ENCODE data around the gene PRSS1.
"Not testable (repeated sequence)": the region's sequence is repeated elsewhere in the genome, so short reads cannot be mapped to it uniquely, and the experiment has no call there.

PRSS1 gene

DNA sequence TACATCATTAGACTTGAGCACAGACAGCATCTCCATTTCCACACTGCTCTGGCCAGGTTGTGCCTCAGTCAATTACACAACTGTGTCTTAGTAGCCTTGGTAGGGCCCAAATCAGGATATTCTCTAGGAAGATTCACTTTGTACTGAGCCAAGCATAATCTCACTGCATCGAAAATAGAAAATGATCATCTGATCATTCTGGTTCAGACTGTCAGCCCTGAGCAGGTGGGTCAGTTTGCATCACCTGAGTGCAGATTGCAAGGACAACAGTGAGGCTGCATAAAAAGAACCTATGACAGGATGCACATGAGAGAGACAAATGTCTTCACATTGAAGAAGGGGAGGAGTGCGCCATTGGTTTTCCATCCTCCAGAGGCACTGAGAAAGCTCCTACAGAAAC is 862 bp upstream of the PRSS1 start:
- not testable (repeated sequence) for DNase-seq

DNA sequence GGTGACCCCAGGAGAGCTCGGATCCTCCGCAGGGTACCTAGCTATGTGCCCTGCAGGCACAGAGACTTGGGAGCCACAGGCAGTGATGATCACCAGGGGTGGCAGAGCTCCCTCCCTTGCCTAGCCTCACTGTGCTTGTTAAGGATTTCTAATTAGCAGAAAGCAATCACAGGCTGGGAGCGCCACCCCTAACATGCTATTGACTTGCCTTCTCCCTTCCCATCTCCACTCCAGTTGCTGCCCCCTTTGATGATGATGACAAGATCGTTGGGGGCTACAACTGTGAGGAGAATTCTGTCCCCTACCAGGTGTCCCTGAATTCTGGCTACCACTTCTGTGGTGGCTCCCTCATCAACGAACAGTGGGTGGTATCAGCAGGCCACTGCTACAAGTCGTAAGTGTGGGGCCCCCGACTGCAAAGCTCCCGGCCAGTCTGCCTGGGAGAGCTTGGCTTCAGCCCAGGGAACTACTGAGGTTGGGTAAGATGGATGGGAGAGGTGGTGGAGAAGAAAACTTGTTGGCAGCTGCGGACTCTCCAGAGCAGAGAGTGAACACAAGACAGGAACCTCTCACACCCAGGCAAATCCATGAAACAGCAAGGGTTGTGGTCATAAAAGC is 1.2 kb downstream of the PRSS1 start:
- DNase-seq = no peak

DNA sequence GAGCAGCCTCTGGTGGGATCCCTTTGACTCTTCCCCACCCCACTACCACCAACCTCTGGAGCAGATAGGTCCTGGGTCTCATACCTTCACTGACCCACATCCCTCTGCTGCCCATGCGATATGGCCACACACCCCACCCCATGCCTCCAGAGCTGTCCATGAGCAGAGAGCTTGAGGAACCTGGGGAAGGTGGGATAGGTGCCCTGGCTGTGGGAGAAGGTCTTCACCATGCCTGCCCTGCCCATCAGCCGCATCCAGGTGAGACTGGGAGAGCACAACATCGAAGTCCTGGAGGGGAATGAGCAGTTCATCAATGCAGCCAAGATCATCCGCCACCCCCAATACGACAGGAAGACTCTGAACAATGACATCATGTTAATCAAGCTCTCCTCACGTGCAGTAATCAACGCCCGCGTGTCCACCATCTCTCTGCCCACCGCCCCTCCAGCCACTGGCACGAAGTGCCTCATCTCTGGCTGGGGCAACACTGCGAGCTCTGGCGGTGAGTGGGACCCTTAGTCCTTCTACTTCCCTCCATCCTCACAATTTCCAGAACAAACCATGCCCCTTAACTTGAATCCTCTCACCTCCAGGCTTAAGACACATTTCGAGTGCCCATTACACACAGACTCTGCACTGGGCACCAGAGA is 2.4 kb downstream of the PRSS1 start:
- DNase-seq = not testable (repeated sequence)

DNA sequence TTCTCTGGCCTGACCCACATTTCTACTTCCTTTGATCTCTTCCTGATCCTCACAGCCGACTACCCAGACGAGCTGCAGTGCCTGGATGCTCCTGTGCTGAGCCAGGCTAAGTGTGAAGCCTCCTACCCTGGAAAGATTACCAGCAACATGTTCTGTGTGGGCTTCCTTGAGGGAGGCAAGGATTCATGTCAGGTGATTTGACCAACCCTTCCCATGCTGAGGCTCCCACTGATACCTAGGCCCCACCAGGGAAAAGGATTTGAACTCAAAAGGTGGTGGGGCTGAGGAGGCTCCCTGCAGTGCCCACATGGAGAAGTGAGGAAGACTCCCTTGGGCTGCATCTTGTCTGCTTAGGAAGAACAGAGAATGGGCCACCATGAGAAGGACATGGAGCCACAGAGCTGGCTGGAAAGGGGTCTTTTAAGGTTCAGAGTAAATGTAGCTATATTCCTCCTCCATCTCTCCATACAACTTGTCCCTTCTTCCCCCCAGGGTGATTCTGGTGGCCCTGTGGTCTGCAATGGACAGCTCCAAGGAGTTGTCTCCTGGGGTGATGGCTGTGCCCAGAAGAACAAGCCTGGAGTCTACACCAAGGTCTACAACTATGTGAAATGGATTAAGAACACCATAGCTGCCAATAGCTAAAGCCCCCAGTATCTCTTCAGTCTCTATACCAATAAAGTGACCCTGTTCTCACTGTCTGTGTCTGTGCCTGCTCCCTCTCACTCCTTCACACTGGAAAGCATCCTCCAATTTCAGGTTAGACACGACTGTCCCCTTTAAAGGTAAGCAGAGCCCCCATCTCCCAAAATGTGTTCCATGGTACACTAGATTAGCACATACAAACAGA is 3.3 kb downstream of the PRSS1 start:
- no peak for DNase-seq

DNA sequence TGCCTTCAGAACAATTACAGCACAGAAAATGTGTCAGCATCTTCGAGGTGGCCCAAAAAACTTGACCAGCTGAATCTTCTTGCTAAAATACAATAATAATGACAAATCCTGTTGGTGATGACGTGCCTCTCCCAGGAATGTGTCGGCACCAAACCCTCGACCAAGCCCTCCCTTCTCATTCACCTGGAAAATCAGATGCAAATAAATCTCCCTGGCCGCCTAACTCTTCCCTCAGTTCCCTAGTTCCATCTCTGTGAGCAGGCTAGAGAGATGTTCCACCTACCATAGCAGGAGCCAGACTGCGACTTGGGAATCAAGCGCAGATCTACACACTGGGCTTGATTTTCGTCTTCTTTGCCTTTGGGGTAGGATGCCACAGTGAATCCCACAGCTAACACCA is 4.1 kb downstream of the PRSS1 start:
- no peak for DNase-seq

DNA sequence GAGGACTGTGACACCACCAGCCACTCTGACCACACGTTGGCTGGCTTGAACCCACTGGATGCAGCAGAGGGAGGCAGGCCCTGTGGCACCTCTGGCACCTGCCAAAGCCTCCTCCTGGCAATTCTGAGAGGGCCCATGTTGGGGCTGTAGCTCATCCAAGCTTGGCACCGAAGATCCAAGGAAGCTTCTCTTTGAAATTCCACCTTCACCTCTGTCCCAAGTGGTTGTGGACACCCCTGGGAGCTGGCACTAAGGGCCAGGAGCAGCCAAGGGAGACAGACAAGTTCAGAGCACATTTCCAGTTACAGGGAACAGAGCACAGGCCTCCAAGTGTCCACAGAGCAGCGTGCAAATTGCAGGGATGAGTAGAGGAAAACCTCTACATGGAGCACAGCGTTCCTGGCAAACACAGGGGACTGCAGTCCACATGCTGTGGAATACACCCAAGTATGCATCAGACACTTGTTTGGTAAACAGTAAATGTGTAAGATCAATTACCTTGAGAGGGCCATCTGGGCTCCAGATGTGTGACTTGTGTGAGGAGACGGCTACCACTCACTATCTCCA is 4.7 kb downstream of the PRSS1 start:
- DNase-seq = not testable (repeated sequence)

DNA sequence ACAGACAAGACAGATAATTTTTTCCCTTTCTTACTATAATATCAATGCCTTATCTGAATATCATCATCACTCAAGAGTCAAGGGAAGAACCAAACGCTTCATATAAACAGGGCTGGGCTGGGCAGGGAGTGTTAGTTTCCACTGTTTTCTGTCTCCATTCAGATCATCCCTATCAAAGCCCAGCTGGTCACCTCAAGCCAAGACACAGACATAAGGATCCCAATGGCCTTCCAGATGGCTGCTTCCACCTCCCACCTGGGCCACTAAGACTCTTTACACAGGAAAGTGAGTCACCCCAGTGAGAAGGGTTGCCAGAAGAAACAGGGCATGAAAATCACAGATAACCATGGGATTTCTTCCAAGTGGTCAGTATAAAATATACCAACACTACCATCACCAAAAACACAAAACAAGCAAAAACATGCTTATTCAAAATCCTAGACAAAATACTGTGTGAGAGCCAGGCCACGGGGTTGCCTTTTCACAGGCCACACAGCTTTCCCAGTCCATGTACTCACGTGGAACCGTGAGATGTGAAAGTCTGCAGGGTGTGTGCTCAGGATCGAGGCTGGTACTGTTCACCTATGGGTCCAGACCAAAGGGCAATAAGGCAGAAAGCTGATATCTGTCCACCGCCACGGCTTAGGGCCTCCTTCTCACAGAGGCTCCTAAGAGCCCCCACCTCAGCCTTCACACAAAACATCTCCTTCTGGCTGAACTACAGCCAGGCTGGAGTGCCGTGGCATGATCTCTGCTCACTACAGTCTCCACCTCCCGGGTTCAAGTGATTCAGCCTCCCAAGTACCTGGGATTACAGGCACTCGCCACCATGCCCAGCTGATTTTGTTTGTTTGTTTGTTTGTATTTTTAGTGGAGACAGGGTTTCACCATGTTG is 5.7 kb downstream of the PRSS1 start:
- no peak for DNase-seq

DNA sequence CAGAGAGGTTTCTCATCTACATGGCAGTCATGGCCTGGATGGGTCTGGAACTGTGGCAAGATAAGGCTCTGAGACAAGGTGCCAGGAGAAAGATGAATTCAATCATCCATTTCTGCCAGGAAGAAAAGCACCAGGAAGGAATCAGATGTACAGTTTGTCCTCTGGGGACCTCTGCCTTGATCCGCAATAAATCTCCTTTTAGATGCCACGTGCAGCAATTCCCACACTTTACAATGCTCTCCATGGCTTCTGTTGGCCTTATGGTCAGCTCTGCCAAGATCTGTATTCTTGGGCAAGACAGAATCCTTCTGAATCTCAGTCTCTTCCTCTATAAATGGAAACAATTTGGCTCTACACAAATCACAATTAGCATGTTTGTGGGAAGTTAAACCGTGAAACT is 9.0 kb downstream of the PRSS1 start:
- not testable (repeated sequence) for DNase-seq

DNA sequence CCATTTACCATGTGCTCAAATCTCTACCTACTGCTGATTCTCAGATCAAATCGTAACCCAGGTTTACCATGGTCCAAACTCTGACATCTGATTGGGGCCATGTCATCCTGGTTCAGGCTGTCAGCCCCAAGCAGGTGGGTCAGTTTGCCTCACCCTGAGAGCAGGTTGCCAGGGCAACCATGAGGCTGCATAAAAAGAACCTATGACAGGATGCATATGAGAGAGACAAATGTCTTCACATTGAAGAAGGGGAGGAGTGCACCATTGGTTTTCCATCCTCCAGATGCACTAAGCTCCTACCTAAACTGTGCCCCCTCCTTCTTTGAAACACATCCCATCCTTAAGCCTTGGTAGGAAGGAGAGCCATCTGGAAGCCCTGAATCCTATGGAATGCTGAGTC is 10.2 kb downstream of the PRSS1 start:
- DNase-seq = no peak

DNA sequence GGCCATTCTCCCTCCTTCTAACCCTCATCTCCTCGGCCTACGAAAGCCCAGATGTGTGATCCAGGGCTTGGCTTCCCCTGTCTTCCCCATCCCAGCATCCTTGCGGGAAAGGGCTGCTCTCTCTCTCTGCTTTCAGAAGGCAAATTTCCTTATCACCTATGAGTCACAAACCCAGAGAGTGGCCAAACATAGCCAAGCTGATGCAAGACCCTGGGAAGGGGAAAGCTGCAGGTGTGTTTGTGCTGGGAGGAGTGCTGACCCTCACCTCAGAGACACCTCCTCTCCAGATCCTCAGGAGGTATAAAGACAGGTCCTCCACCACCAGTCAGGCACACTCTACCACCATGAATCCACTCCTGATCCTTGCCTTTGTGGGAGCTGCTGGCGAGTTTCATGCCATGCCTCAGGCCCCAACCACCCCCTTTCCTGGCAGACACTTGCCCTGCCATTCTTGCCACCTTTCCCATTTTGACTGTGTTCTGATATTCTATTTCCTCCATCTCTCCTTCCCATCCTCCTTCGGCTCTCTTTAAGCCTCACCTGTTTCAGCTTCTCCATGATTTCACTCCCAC is 10.9 kb downstream of the PRSS1 start:
- no peak for DNase-seq

DNA sequence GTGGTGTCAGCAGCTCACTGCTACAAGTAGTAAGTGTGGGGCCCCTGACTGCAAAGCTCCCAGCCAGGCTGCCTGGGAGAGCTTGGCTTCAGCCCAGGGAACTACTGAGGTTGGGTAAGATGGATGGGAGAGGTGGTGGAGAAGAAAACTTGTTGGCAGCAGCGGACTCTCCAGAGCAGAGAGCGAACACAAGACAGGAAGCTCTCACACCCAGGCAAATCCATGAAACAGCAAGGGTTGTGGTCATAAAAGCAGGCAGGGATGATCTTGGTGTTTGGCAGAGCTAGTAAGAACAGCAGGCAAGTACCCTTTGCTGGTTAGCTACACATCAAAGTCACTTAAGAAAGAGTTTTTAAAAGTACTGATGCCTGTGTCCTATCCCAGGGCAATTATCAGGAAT is 12.3 kb downstream of the PRSS1 start:
- DNase-seq = not testable (repeated sequence)

DNA sequence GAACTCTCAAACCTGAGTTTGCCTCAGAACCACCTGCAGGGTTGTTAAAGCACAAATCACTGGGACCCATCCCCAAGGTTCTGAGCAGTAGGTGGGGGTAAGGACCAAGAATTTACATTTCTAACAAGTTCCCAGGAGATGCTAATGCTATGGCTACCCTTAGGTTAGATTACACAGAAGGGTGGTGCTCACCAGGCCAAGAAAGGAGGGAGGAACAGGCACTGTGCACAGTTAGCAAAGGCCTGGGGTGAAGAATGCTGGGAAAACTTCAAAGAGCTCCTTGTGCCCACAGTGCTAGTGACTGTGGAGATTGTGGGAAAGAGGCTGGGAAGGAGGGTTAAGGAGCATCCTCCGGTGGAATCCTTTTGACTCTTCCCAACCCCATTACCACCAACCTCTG is 12.8 kb downstream of the PRSS1 start:
- DNase-seq = no peak

DNA sequence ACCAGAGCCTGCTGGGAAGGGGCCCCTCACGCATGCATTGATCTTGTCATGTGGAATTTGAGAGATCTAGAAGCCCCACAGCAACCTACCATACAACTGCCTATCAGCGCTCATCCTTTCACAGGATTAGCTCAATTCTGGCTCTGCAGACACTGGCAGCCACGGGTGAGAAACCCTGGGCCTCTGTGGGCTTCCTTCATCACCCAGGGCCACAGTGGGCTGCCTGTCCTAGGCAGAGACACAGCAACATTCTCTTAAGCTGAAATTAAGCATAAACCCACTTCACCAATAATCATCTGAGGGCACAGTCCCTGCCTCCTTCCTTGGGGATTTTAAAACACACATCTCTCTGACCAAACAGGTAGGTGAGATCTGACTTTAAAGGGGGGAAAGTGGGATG is 18.2 kb downstream of the PRSS1 start:
- DNase-seq = no peak

DNA sequence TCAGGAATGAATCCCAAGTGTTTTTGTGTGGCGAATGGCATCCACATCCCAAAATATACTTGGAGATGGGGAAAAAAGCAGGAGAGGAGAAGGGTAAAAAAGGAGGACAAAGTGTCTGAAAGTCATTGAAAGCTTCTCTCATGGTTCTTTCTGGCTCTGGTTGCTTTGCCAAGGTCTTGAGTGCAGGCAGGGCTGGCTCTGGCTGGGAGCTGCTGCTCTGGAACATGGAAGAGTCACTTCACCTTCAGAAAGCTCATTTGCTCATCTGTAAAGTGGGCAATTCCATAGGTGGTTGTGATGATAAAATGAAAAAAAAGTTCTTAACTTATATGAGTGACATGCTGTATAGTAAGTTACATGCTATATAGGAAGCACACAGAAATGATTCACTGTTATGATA is 18.6 kb downstream of the PRSS1 start:
- DNase-seq = no peak

DNA sequence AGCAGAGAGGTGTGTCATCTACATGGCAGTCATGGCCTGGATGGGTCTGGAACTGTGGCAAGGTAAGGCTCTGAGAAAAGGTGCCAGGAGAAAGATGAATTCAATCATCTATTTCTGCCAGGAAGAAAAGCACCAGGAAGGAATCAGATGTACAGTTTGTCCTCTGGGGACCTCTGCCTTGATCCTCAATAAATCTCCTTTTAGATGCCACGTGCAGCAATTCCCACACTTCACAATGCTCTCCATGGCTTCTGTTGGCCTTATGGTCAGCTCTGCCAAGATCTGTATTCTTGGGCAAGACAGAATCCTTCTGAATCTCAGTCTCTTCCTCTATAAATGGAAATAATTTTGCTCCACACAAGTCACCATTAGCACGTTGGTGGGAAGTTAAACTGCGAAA is 19.6 kb downstream of the PRSS1 start:
- not testable (repeated sequence) for DNase-seq

DNA sequence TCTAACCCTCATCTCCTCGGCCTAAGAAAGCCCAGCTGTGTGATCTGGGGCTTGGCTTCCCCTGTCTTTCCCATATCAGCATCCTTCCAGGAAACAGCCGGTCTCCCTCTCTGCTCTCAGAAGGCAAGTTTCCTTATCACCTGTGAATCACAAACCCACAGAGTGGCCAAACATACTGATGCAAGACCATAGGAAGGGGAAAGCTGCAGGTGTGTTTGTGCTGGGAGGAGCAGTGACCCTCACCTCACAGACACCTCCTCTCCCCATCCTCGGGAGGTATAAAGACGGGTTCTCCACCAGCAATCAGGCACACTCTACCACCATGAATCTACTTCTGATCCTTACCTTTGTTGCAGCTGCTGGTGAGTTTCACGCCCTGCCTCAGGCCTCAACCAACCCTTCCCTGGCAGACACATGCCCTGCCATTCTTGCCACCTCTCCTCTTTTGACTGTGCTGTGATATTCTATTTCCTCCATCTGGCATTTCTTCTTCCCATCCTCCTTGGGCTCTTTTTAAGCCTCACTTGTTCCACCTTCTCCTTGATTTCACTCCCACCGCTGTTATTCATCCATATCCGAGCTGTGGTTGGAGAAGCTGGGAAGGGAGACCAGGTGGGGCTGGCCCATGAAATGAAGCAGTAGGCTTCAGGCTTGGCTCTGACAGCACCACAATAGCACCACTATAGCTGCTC is 21.5 kb downstream of the PRSS1 start, which contains the start of gene PRSS2:
TSS of gene PRSS2 (plus strand) at position 310 of the 692 bp plus-strand sequence. CDS start at position 323, 13 bp downstream.
- DNase-seq = no peak

DNA sequence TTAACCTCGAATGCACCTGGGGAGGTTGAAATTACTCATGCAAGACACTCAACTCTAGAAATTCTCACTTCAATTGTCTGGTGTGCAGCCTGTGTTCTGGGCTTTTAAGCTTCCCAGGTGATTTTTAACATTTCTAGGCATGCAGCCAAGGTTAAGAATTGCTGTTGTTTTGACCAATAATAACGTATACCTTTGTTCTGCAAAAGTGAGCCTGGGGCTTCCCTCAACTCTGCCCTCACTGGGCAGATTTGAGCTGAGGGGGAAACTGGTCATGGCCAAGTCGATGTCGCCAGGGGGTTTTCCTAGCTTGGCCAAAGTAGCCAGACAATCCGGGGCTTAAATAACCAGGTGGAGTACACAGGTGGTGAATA is 22.1 kb downstream of the PRSS1 start:
- DNase-seq = no peak

DNA sequence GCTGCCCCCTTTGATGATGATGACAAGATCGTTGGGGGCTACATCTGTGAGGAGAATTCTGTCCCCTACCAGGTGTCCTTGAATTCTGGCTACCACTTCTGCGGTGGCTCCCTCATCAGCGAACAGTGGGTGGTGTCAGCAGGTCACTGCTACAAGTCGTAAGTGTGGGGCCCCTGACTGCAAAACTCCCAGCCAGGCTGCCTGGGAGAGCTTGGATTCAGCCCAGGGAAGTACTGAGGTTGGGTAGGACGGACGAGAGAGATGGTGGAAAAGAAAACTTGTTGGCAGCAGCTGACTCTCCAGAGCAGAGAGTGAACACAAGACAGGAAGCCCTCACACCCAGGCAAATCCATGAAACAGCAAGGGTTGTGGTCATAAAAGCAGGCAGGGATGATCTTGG is 22.8 kb downstream of the PRSS1 start:
- DNase-seq = no peak

DNA sequence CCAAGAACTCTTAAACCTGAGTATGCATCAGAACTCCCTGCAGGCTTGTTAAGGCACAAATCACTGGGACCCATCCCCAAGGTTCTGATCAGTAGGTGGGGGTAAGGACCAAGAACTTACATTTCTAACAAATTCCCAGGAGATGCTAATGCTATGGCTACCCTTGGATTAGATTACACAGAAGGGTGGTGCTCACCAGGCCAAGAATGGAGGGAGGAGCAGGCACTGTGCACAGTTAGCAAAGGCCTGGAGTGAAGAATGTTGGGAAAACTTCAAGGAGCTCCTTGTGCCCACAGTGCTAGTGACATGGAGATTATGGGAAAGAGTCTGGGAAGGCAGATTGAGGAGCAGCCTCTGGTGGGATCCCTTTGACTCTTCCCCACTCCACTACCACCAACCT is 23.4 kb downstream of the PRSS1 start:
- DNase-seq = no peak

DNA sequence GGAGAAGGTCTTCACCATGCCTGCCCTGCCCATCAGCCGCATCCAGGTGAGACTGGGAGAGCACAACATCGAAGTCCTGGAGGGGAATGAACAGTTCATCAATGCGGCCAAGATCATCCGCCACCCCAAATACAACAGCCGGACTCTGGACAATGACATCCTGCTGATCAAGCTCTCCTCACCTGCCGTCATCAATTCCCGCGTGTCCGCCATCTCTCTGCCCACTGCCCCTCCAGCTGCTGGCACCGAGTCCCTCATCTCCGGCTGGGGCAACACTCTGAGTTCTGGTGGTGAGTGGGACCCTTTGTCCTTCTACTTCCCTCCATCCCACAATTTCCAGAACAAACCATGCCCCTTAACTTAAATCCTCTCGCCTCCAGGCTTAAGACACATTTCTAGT is 24.0 kb downstream of the PRSS1 start:
- DNase-seq = no peak

DNA sequence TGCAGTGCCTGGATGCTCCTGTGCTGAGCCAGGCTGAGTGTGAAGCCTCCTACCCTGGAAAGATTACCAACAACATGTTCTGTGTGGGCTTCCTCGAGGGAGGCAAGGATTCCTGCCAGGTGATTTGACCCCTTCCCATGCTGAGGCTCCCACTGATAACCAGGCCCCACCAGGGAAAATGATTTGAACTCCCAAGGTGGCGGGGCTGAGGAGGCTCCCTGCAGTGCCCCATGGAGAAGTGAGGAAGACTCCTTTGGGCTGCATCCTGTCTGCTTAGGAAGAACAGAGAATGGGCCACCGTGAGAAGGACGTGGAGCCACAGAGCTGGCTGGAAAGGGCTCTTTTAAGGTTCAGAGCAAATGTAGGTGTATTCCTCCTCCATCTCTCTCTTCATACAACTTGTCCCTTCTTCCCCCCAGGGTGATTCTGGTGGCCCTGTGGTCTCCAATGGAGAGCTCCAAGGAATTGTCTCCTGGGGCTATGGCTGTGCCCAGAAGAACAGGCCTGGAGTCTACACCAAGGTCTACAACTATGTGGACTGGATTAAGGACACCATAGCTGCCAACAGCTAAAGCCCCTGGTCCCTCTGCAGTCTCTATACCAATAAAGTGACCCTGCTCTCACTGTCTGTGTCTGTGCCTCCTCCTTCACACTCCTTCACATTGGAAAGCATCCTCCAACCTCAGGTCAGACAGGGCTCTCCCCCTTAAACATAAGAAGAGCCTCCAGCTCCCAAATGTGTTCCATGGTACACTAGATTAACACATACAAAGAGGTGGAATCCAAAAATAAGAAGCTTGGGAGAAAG is 24.9 kb downstream of the PRSS1 start:
- DNase-seq = no peak
